GM10266 (cell line): ENCODE measurements around the gene SPRY1.
A peak's percentile ranks its signal among the peaks of the same experiment; 100 is the strongest.

Source experiments
- DNase-seq: peaks from one replicate; pipeline ENCODE4 v3.0.0; 2012; ENCODE audit errors: extremely low spot score
- CTCF ChIP-seq: IDR thresholded peaks from 2 replicates; pipeline ENCODE4 v1.5.1; 2012; ENCODE audit warnings: mild to moderate bottlenecking, low read depth; ENCODE audit not compliant: control insufficient read depth, insufficient read depth; ENCODE audit errors: missing control alignments

The SPRY1 gene

GRCh38 chr4:123433976-123434375, 37.4 kb downstream of the SPRY1 start:
- no peak for DNase-seq
- no peak for TF ChIP-seq CTCF

- DNase-seq: no peak
- no peak for TF ChIP-seq CTCF
Observed at GRCh38 chr4:123435246-123436113, 38.9 kb downstream of the SPRY1 start.

GRCh38 chr4:123438031-123438430, 41.4 kb downstream of the SPRY1 start:
- no peak for TF ChIP-seq CTCF
- no peak for DNase-seq

- no peak for TF ChIP-seq CTCF
- DNase-seq: peak; percentile 33
Observed at GRCh38 chr4:123443401-123444289, 47.0 kb downstream of the SPRY1 start.

GRCh38 chr4:123444290-123444731, 47.7 kb downstream of the SPRY1 start:
- no peak for DNase-seq
- TF ChIP-seq CTCF: no peak

GRCh38 chr4:123446865-123447474, 50.4 kb downstream of the SPRY1 start:
- no peak for DNase-seq
- no peak for TF ChIP-seq CTCF

GRCh38 chr4:123449362-123449761, 52.8 kb downstream of the SPRY1 start:
- TF ChIP-seq CTCF: no peak
- no peak for DNase-seq
